Endothelial cell of umbilical vein (primary cell): ENCODE data around the gene KCNIP1. TPM values are rescaled to one million over a fixed set of nuclear protein-coding genes. Genes with fewer than 3 reads are reported as not detected.
A peak's percentile ranks its signal among the peaks of the same experiment; 100 is the strongest.

ENCODE experiments used
- BruUV-seq: library from RNA; stranded (reverse); fragments of 400-500 nt; replicated peaks from 2 replicates; lab custom pipeline; 2021; lab: Mats Ljungman, UMichigan
- CTCF ChIA-PET: fragments of 300-600, 350-600 bp; sonication (Branson Sonifier 250); formaldehyde crosslinking; loops from one replicate; lab custom pipeline; 2021; ENCODE audit warnings: antibody characterized with exemption, inconsistent platforms; lab: Charles Lee
- POLR2A ChIA-PET: fragments of 300-600, 350-600 bp; sonication (Branson Sonifier 250); formaldehyde crosslinking; loops from one replicate; lab custom pipeline; 2021; ENCODE audit warnings: antibody characterized with exemption, inconsistent platforms; lab: Charles Lee
- DNase-seq: peaks from one replicate; pipeline ENCODE4 v3.0.0-alpha.2; 2011; ENCODE audit warnings: low read depth, low spot score
- FAIRE-seq: peaks from 2 replicates; lab custom pipeline; 2011; peaks lifted over from hg19 to GRCh38; lab: Jason Lieb, UNC
- H2AFZ ChIP-seq: 2 replicates; pipeline ENCODE4 v1.6.0; 2012; ENCODE audit warnings: low read depth, low read length, control low read depth, inconsistent platforms
- H3K27ac ChIP-seq: 2 replicates; pipeline ENCODE4 v1.5.1; 2011; ENCODE audit warnings: low read depth, mild to moderate bottlenecking, control low read depth, low read length, moderate library complexity; ENCODE audit not compliant: insufficient read depth
- H3K27me3 ChIP-seq, 2 experiments: 2 replicates each; pipeline versions ENCODE4 v1.6.0 to v1.6.1; 2011; ENCODE audit warnings: low read length in 2 of 2, mixed read lengths in 1 of 2; ENCODE audit not compliant: control insufficient read depth in 2 of 2, insufficient read depth in 2 of 2
- H3K36me3 ChIP-seq, 2 experiments: 2 replicates in 1 of 2; 3 replicates in 1 of 2; pipeline ENCODE4 v1.5.1; 2011; ENCODE audit warnings: low read length in 2 of 2, mild to moderate bottlenecking in 1 of 2, moderate library complexity in 1 of 2; ENCODE audit not compliant: control insufficient read depth in 2 of 2, insufficient read depth in 2 of 2; ENCODE audit errors: extremely low read depth in 1 of 2
- H3K4me1 ChIP-seq: 3 replicates; pipeline ENCODE4 v1.5.1; 2011; ENCODE audit warnings: mild to moderate bottlenecking, low read length; ENCODE audit not compliant: control insufficient read depth, insufficient read depth; ENCODE audit errors: extremely low read depth
- H3K4me2 ChIP-seq: 2 replicates; pipeline ENCODE4 v1.6.1; 2011; ENCODE audit warnings: low read length, control low read depth, mixed read lengths; ENCODE audit not compliant: insufficient read depth
- H3K4me3 ChIP-seq, 3 experiments: fragments of 200-600 bp in 1 of 3; sonication (generic), shearing (Covaris generic) in 1 of 3; replicated peaks in 1 of 3; 2 replicates each; pipeline ENCODE4 v1.5.1; 2011 to 2016; ENCODE audit warnings: control low read depth in 3 of 3, low read length in 3 of 3, mild to moderate bottlenecking in 2 of 3, inconsistent platforms in 1 of 3, low read depth in 1 of 3, moderate library complexity in 1 of 3; ENCODE audit not compliant: insufficient read depth in 1 of 3
- H3K79me2 ChIP-seq: 2 replicates; pipeline ENCODE4 v1.6.0; 2012; ENCODE audit warnings: low read length, inconsistent platforms; ENCODE audit not compliant: control insufficient read depth, insufficient read depth
- H3K9ac ChIP-seq: replicated peaks from 2 replicates; pipeline ENCODE3; 2011; ENCODE audit warnings: low read length, control low read depth; ENCODE audit not compliant: insufficient read depth; ENCODE audit errors: extremely low read depth
- H3K9me1 ChIP-seq: replicated peaks from 3 replicates; pipeline ENCODE4 v1.6.0; 2011; ENCODE audit warnings: mild to moderate bottlenecking, low read length; ENCODE audit not compliant: control insufficient read depth, insufficient read depth; ENCODE audit errors: extremely low read depth
- H3K9me3 ChIP-seq: replicated peaks from 2 replicates; pipeline ENCODE4 v1.5.1; 2012; ENCODE audit warnings: low read length, inconsistent platforms; ENCODE audit not compliant: control insufficient read depth, insufficient read depth
- H4K20me1 ChIP-seq: replicated peaks from 2 replicates; pipeline ENCODE3; 2011; ENCODE audit warnings: mild to moderate bottlenecking, low read length; ENCODE audit not compliant: control insufficient read depth, insufficient read depth; ENCODE audit errors: extremely low read depth
- EZH2 ChIP-seq: IDR thresholded peaks from 2 replicates; pipeline ENCODE4 v1.6.1; 2012; ENCODE audit warnings: borderline replicate concordance, low read depth, mild to moderate bottlenecking, moderate library complexity, low read length, inconsistent platforms; ENCODE audit not compliant: severe bottlenecking
- FOS ChIP-seq: IDR thresholded peaks from 2 replicates; pipeline ENCODE4 v1.6.1; 2011; ENCODE audit warnings: mild to moderate bottlenecking, low read length, moderate library complexity, borderline replicate concordance; ENCODE audit not compliant: insufficient read depth
- GATA2 ChIP-seq: IDR thresholded peaks from 2 replicates; pipeline ENCODE4 v1.7.0; 2011; ENCODE audit warnings: low read depth, mild to moderate bottlenecking, moderate library complexity, mixed read lengths, low read length; ENCODE audit not compliant: insufficient read length, insufficient read depth
- JUN ChIP-seq: IDR thresholded peaks from 2 replicates; pipeline ENCODE4 v1.6.1; 2011; ENCODE audit warnings: borderline replicate concordance, low read depth; ENCODE audit not compliant: insufficient read length, insufficient read depth
- POLR2AphosphoS5 ChIP-seq: IDR thresholded peaks from 2 replicates; pipeline ENCODE4 v1.6.1; 2012; ENCODE audit warnings: low read depth, mild to moderate bottlenecking, control low read depth, low read length, moderate library complexity; ENCODE audit not compliant: insufficient read depth
- dilution Hi-C: fragments of 300-500 bp; cut with MboI; formaldehyde crosslinking; loops from one replicate; pipeline ENCODE4 v1.15.0; 2019; ENCODE audit warnings: low sequenced_read_pairs; ENCODE audit not compliant: extremely low pct_ligation_motif_present
- intact Hi-C: fragments of 100-400 bp; cut with micrococcal nuclease; formaldehyde crosslinking; loops from one replicate; pipeline ENCODE4 v1.10.0; 2022
- polyA plus RNA-seq, 4 experiments: library from polyadenylated mRNA; depleted of rRNA in 3 of 4; stranded (reverse) in 3 of 4; unstranded in 1 of 4; fragments of >200 nt; gene quantifications; 2 replicates each; pipeline versions ENCODE4 v1.2.1 to v1.2.3, GENCODE V29; 2011 to 2012; ENCODE audit warnings: missing spikeins in 1 of 4
- total RNA-seq: library from RNA; stranded (reverse); gene quantifications from 2 replicates; pipeline ENCODE4 v1.2.3, GENCODE V29; 2021
- TF ChIP-seq, protein P1 (sequence below): IDR thresholded peaks from 2 replicates; pipeline ENCODE4 v1.6.1; 2011; ENCODE audit not compliant: insufficient read depth, insufficient read length

The KCNIP1 gene
- total and polyA plus RNA-seq, 2 donors (not counting 3 experiments of a cell fraction or from before 2014, with no cell fraction given), result 0.15 TPM; not detected in 1

DNA sequence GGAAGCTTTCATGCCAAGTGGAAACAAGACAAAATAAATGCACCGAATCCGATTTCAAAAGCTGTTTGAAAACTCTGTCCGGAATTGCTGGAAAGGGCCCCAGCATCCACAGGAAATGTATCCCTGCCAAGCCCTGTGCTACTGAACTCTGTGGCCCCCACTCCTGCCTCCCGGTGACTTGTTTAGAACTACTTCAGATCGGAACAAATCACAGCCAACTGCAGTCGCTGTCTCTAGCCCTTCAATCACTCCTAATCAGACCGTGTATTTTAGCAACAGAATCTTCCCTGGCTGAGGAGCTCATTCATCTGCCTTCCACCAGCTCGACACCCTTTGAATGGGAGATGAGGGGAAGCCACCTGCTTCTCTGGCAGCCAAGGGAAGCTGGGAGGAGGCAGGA lies 94.1 kb downstream of the KCNIP1 start:
- no TSS peak for BruUV-seq
- no peak for TF ChIP-seq JUN
- TF ChIP-seq, protein P1, sequence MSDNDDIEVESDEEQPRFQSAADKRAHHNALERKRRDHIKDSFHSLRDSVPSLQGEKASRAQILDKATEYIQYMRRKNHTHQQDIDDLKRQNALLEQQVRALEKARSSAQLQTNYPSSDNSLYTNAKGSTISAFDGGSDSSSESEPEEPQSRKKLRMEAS, result no peak
- no peak for TF ChIP-seq POLR2AphosphoS5
- H3K9ac ChIP-seq, result no peak overlapping the region
- peaks cover 2% of the 10 kb centered on the region for H3K4me1 ChIP-seq
- H3K9me3 ChIP-seq, result no peaks in the 10 kb centered on the region
- ChIA-PET POLR2A (interaction anchor here (0.6 to 0.7 kb wide), 3 partner anchors 17 to 156 kb away, joined by 3 to 5 read pairs (median 3); no protein-coding TSS in a partner anchor), CTCF (interaction anchor here (0.6 to 3.2 kb wide), 10 partner anchors 26 to 173 kb away, joined by 3 to 23 read pairs (median 3); no protein-coding TSS in a partner anchor)
- FAIRE-seq, result peak; percentile 66
- H4K20me1 ChIP-seq, result no peaks in the 10 kb centered on the region
- no peaks in the 10 kb centered on the region for H3K79me2 ChIP-seq
- intact Hi-C loops, result no loop called here
- dilution Hi-C loops, result no loop called here
- no peak overlapping the region for H3K27ac ChIP-seq
- peak; percentile 40 for DNase-seq
- H3K9me1 ChIP-seq, result no peaks in the 10 kb centered on the region
- no peak overlapping the region for H3K4me2 ChIP-seq
- H3K4me3 ChIP-seq, result no peak overlapping the region
- no peaks in the 10 kb centered on the region for H3K36me3 ChIP-seq
- H3K27me3 ChIP-seq, result no peaks in the 10 kb centered on the region
- no peak overlapping the region for H2AFZ ChIP-seq

DNA sequence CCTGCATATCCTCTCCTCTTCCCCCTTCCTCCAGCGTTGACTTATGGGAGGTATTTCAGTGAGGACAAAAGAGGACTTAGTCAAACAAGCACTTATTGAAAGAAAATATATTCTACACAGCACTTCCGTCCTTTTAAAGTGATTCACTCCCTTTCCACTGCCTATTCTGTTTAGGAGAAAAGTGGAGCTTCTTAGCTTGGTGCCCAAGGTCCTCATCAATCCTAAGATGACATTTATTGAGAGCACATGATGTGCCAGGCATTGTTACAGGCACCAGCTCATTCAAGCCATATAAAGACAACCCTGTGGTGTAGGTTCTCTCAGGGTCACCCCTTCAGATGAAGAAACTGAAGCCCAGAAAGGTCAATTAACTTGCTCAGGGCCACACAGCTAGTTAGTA lies 95.9 kb downstream of the KCNIP1 start:
- intact Hi-C loops (loop anchor here (5.0 kb wide), 1 partner anchor 107 kb away; no protein-coding TSS in a partner anchor), dilution Hi-C loops (no loop called here)
- FAIRE-seq (no peak), DNase-seq (no peak)
- Histone ChIP-seq H3K9ac (no peak overlapping the region), H3K27ac (no peak overlapping the region), H3K4me1 (peaks cover 2% of the 10 kb centered on the region), H3K4me2 (no peak overlapping the region), H3K9me1 (no peaks in the 10 kb centered on the region), H3K36me3 (no peaks in the 10 kb centered on the region), H3K79me2 (no peaks in the 10 kb centered on the region), H3K9me3 (no peaks in the 10 kb centered on the region), H3K27me3 (no peaks in the 10 kb centered on the region), H4K20me1 (no peaks in the 10 kb centered on the region), H2AFZ (no peak overlapping the region), H3K4me3 (no peak overlapping the region)
- BruUV-seq, result no TSS peak
- POLR2A ChIA-PET, result no interaction called here
- TF ChIP-seq POLR2AphosphoS5 (no peak), FOS (no peak), JUN (no peak), GATA2 (no peak), EZH2 (no peak)
- TF ChIP-seq, protein P1, result no peak
- CTCF ChIA-PET, result interaction anchor here (0.7 to 1.9 kb wide), 3 partner anchors 34 to 374 kb away, joined by 3 to 6 read pairs (median 3); no protein-coding TSS in a partner anchor
